Measurements from ENCODE around the gene GPR42.

- no peak for TF ChIP-seq CTCF (IDR thresholded peaks at IDR 0.05)
- no peak for TF ChIP-seq POLR2A (IDR thresholded peaks at IDR 0.05)
These were observed 37.7 kb downstream of the GPR42 start for GRCh38 chr19:35408284-35409171.

Measured in adrenal gland (tissue), 5 donors.